Lower lobe of right lung (tissue), 2 donors: ENCODE results near the gene SLCO2B1. TPM values are rescaled to one million over a fixed set of nuclear protein-coding genes. Genes with fewer than 3 reads are reported as not detected.

Experiments
- ATAC-seq, 2 donors: fragments of 200-7000 bp; cut with Tn5 transposase; one replicate each; pipeline ENCODE4 v1.9.1; 2020 to 2022; ENCODE audit warnings: mild to moderate bottlenecking in 2 of 2, moderate library complexity in 2 of 2
- DNase-seq: peaks from one replicate; pipeline ENCODE4 v3.0.0-alpha.2; 2020
- H3K27ac ChIP-seq: fragments of 200-600 bp; one replicate; pipeline ENCODE4 v1.8.0; 2022
- H3K27me3 ChIP-seq: fragments of 200-600 bp; one replicate; pipeline ENCODE4 v1.8.0; 2022; ENCODE audit warnings: low read depth
- H3K36me3 ChIP-seq: fragments of 200-600 bp; one replicate; pipeline ENCODE4 v1.8.0; 2022; ENCODE audit warnings: mild to moderate bottlenecking
- H3K4me1 ChIP-seq: fragments of 200-600 bp; one replicate; pipeline ENCODE4 v1.8.0; 2022
- H3K4me3 ChIP-seq: fragments of 200-600 bp; one replicate; pipeline ENCODE4 v1.8.0; 2022; ENCODE audit warnings: mild to moderate bottlenecking
- H3K9me3 ChIP-seq: fragments of 200-600 bp; one replicate; pipeline ENCODE4 v1.8.0; 2022
- intact Hi-C: fragments of 100-400 bp; cut with DNase I; formaldehyde crosslinking; loops from one replicate; pipeline ENCODE4 v1.11.0; 2022
- total RNA-seq: library from RNA; stranded (reverse); fragmentation: NEBNext Ultra II Directional; extraction: Animal tissue kit (Norgen Biotek cat#: 25700); gene quantifications from one replicate; pipeline ENCODE4 v1.2.1, GENCODE V29; 2021
- TF ChIP-seq, protein P1 (sequence below): fragments of 200-600 bp; IDR thresholded peaks from one replicate; pipeline ENCODE4 v1.8.0; 2022; ENCODE audit warnings: antibody characterized with exemption, mild to moderate bottlenecking
- donor health status: DM: no; HTN: yes; CAD: no; lungs with severe emphysema.

Gene SLCO2B1
- total RNA-seq, 1 donor from 2014 or later: 332 TPM

- Histone ChIP-seq H3K27me3 (no peaks in the 10 kb centered on the region), H3K4me1 (no peaks in the 10 kb centered on the region), H3K36me3 (no peaks in the 10 kb centered on the region), H3K27ac (no peak overlapping the region), H3K4me3 (no peak overlapping the region), H3K9me3 (no peaks in the 10 kb centered on the region)
- TF ChIP-seq, protein P1, sequence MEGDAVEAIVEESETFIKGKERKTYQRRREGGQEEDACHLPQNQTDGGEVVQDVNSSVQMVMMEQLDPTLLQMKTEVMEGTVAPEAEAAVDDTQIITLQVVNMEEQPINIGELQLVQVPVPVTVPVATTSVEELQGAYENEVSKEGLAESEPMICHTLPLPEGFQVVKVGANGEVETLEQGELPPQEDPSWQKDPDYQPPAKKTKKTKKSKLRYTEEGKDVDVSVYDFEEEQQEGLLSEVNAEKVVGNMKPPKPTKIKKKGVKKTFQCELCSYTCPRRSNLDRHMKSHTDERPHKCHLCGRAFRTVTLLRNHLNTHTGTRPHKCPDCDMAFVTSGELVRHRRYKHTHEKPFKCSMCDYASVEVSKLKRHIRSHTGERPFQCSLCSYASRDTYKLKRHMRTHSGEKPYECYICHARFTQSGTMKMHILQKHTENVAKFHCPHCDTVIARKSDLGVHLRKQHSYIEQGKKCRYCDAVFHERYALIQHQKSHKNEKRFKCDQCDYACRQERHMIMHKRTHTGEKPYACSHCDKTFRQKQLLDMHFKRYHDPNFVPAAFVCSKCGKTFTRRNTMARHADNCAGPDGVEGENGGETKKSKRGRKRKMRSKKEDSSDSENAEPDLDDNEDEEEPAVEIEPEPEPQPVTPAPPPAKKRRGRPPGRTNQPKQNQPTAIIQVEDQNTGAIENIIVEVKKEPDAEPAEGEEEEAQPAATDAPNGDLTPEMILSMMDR: no peak
- DNase-seq (no peak), ATAC-seq (peak in 1 of 2 donors; percentile 11)
- intact Hi-C loops: loop anchor here (10.0 kb wide), 1 partner anchor 64 kb away; no protein-coding TSS in a partner anchor
Observed at GRCh38 chr11:75208446-75208845, 57.5 kb downstream of the SLCO2B1 start.

DNA sequence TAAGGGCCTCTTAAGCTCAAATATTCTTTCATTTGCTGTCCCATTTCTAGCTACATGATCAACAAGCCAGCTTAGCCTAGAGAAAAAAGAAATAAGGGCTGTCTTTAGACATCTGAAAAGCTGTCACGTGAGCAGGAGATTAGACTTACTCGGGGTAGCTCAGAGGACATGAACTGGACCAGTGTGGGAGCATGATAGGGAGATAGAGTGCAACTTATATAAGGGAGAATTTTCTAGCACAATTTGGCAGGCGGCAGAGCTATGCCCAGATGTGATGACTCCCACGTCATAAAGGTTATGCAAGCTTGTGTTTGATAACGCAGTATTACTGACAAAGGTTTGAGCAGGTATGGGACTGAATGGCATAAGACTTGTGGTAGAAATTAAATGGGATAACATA lies 61.5 kb downstream of the SLCO2B1 start:
- ATAC-seq (no peak), DNase-seq (no peak)
- H3K36me3 ChIP-seq: no peaks in the 10 kb centered on the region
- H3K9me3 ChIP-seq: no peaks in the 10 kb centered on the region
- H3K4me1 ChIP-seq: no peaks in the 10 kb centered on the region
- intact Hi-C loops: no loop called here
- no peak overlapping the region for H3K27ac ChIP-seq
- TF ChIP-seq, protein P1: no peak
- H3K4me3 ChIP-seq: no peak overlapping the region
- no peaks in the 10 kb centered on the region for H3K27me3 ChIP-seq

DNA sequence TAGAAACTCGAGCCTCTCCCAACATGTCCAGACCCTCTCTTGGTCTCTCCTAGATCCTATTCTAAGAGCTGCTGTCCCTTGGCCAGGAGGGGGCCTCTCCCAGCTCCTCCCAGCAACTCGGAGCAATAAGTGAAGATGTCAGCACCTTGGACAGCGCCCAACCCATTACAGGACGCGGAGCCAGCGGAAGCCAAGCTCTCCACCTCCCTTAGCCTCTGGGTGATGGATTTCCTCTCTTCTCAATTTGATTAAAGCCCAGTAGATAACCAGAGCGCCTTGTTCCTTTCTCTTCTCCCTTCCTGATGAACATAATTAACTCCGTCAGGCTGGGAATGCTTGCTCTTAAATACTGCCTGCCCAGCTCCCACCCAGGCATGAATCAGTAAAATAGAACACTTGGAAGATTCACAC lies 63.5 kb downstream of the SLCO2B1 start:
- no peak overlapping the region for H3K4me3 ChIP-seq
- H3K9me3 ChIP-seq: no peaks in the 10 kb centered on the region
- no peaks in the 10 kb centered on the region for H3K4me1 ChIP-seq
- intact Hi-C loops: no loop called here
- DNase-seq: peak; percentile 80
- TF ChIP-seq, protein P1: peak; percentile 20
- no peak overlapping the region for H3K27ac ChIP-seq
- H3K27me3 ChIP-seq: no peaks in the 10 kb centered on the region
- no peaks in the 10 kb centered on the region for H3K36me3 ChIP-seq
- peak; percentile 71 to 80 for ATAC-seq

DNA sequence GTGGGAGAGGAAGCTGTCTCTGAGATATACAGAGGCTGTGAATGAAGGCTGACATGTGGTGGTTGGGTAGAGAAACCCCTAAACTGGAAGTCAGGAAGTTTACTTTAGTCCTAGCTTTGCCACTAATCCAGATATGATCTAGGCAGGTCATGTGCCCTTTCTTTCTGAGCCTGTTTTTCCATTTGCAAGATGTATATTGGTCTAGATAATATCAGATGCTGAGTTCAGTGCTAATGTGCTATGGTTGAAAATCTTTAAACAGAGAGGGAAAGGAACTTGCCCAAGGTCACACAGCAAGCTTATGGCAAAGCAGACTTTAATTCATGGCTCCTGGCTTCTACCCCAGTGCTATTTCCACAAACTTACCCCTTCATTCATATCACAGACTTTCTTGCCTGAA lies 63.9 kb downstream of the SLCO2B1 start:
- H3K27me3 ChIP-seq: no peaks in the 10 kb centered on the region
- ATAC-seq (no peak), DNase-seq (no peak)
- H3K9me3 ChIP-seq: no peaks in the 10 kb centered on the region
- no peak overlapping the region for H3K4me3 ChIP-seq
- H3K36me3 ChIP-seq: no peaks in the 10 kb centered on the region
- intact Hi-C loops: no loop called here
- TF ChIP-seq, protein P1: no peak
- H3K27ac ChIP-seq: no peak overlapping the region
- H3K4me1 ChIP-seq: no peaks in the 10 kb centered on the region

DNA sequence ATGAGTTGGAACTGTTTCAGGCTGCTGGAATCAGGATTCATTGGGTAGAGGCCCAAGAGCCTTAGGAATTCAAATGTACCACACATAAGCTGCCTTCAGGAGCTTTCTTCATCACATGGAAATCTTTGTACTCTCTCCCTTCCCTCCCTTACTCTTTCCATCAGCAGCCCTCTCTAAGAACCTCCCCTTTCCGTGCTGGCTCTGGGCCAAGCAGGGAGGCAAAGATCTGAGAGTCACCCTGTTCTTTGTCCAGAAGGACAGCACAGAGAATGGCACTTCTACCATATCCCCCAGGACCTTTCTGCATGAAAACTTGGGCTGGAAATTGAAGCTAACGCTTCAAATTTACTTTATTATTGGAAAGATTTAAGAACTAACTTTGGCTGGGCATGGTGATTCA lies 69.0 kb downstream of the SLCO2B1 start:
- intact Hi-C loops: no loop called here

More for the DNA sequence above, 69.0 kb downstream of the SLCO2B1 start:
- no peak for DNase-seq
- Histone ChIP-seq H3K36me3 (no peaks in the 10 kb centered on the region), H3K4me3 (no peak overlapping the region), H3K4me1 (no peaks in the 10 kb centered on the region), H3K27me3 (no peaks in the 10 kb centered on the region), H3K27ac (no peak overlapping the region), H3K9me3 (no peaks in the 10 kb centered on the region)
- ATAC-seq: no peak
- TF ChIP-seq, protein P1: no peak
